Measurements from ENCODE around the gene CRYBG3.

CRYBG3 gene

DNA sequence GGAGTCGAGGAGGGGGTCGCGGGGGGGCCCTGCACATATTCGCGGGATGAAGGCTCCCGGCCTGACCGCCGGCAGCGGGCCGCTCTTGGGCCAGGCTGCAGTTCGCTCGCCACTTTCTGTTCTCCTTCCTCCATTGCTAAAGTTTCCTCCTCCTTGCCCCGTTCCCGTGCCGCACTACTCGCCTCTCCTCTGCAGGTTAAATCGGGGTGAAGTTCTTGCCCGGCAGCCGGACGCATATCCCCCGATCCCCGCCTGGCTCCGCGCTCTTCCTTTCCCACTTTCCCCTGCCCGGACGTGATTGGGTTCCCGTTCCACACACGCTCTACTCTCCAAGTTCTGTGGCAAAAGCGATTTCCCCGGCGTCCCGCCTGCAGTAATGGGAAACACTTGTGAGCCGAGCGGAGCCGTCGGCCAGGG, 556 bp downstream of the CRYBG3 start:
- H3K4me1 ChIP-seq (ENCODE audit: control insufficient read depth, insufficient read depth, low read depth, low read length): peaks cover 4% of the 10 kb centered on the region
- H4K8ac ChIP-seq (ENCODE audit: low read length): peak overlapping the region; percentile 22
- H2BK120ac ChIP-seq (ENCODE audit: low read depth, low read length): peak overlapping the region; percentile 78
- H3K27me3 ChIP-seq (ENCODE audit: control insufficient read depth in 1 of 2, insufficient read depth in 1 of 2, low read length in 2 of 2): no peaks in the 10 kb centered on the region
- DNase-seq: peak; percentile 82
- peaks cover 16% of the 10 kb centered on the region for H3K79me1 ChIP-seq (replicated peaks; ENCODE audit: low read length, poor library complexity, severe bottlenecking)
- peak overlapping the region in 1 of 2 experiments; percentile 96 for H3K14ac ChIP-seq (ENCODE audit: low read length in 2 of 2)
- no peak overlapping the region for H2BK15ac ChIP-seq (ENCODE audit: low read depth, poor library complexity, severe bottlenecking)
- no peak overlapping the region for H2AK5ac ChIP-seq (ENCODE audit: low read length, severe bottlenecking)
- peak overlapping the region; percentile 76 to 91 for H3K4me3 ChIP-seq (ENCODE audit: insufficient read depth in 1 of 2, low read depth in 1 of 2, low read length in 2 of 2)
- H3K36me3 ChIP-seq (ENCODE audit: control insufficient read depth in 1 of 2, insufficient read depth in 2 of 2, low read depth in 1 of 2, low read length in 2 of 2): no peaks in the 10 kb centered on the region
- WGBS: 0% methylated on average over 28 of the region's 36 CpGs
- no peak overlapping the region for H2BK12ac ChIP-seq (ENCODE audit: low read length in 2 of 2)
- H3K27ac ChIP-seq (ENCODE audit: low read length, poor library complexity, severe bottlenecking): peak overlapping the region; percentile 57
- H3K9me3 ChIP-seq (ENCODE audit: control insufficient read depth, low read length): no peaks in the 10 kb centered on the region
- H4K91ac ChIP-seq (ENCODE audit: low read length): no peak overlapping the region
- peak overlapping the region; percentile 91 for H3K9ac ChIP-seq (ENCODE audit: low read length)
- peak overlapping the region; percentile 78 to 98 for H3K18ac ChIP-seq (ENCODE audit: low read depth in 1 of 2, low read length in 2 of 2)
- H3K4ac ChIP-seq (ENCODE audit: low read depth in 1 of 2, low read length in 2 of 2): peak overlapping the region in 1 of 2 experiments; percentile 73
- H3K4me2 ChIP-seq (ENCODE audit: low read length, poor library complexity, severe bottlenecking): peak overlapping the region; percentile 88
- peak overlapping the region in 1 of 2 experiments; percentile 55 for H3K23ac ChIP-seq (ENCODE audit: low read length in 2 of 2)
- H2BK5ac ChIP-seq (ENCODE audit: low read depth, low read length, poor library complexity, severe bottlenecking): peak overlapping the region; percentile 20
- H2AFZ ChIP-seq (ENCODE audit: low read depth, low read length): peak overlapping the region; percentile 96

GRCh38 chr3:97823046-97824004, 1.5 kb downstream of the CRYBG3 start:
- peak overlapping the region in 1 of 2 experiments; percentile 91 for H3K4me3 ChIP-seq (ENCODE audit: insufficient read depth in 1 of 2, low read depth in 1 of 2, low read length in 2 of 2)
- peaks cover 4% of the 10 kb centered on the region for H3K4me1 ChIP-seq (ENCODE audit: control insufficient read depth, insufficient read depth, low read depth, low read length)
- H2BK120ac ChIP-seq (ENCODE audit: low read depth, low read length): no peak overlapping the region
- H3K9ac ChIP-seq (ENCODE audit: low read length): peak overlapping the region; percentile 91
- H3K36me3 ChIP-seq (ENCODE audit: control insufficient read depth in 1 of 2, insufficient read depth in 2 of 2, low read depth in 1 of 2, low read length in 2 of 2): no peaks in the 10 kb centered on the region
- DNase-seq: peak; percentile 38
- peak overlapping the region in 1 of 2 experiments; percentile 16 for H3K18ac ChIP-seq (ENCODE audit: low read depth in 1 of 2, low read length in 2 of 2)
- H3K79me1 ChIP-seq (replicated peaks; ENCODE audit: low read length, poor library complexity, severe bottlenecking): peaks cover 18% of the 10 kb centered on the region
- no peak overlapping the region for H2AFZ ChIP-seq (ENCODE audit: low read depth, low read length)
- no peak overlapping the region for H3K4ac ChIP-seq (ENCODE audit: low read depth in 1 of 2, low read length in 2 of 2)
- H3K4me2 ChIP-seq (ENCODE audit: low read length, poor library complexity, severe bottlenecking): peak overlapping the region; percentile 88
- H3K14ac ChIP-seq (ENCODE audit: low read length in 2 of 2): no peak overlapping the region
- H2BK15ac ChIP-seq (ENCODE audit: low read depth, poor library complexity, severe bottlenecking): no peak overlapping the region
- no peaks in the 10 kb centered on the region for H3K9me3 ChIP-seq (ENCODE audit: control insufficient read depth, low read length)
- H4K8ac ChIP-seq (ENCODE audit: low read length): no peak overlapping the region
- no peak overlapping the region for H4K91ac ChIP-seq (ENCODE audit: low read length)
- no peaks in the 10 kb centered on the region for H3K27me3 ChIP-seq (ENCODE audit: control insufficient read depth in 1 of 2, insufficient read depth in 1 of 2, low read length in 2 of 2)
- no peak overlapping the region for H2AK5ac ChIP-seq (ENCODE audit: low read length, severe bottlenecking)
- H3K27ac ChIP-seq (ENCODE audit: low read length, poor library complexity, severe bottlenecking): no peak overlapping the region
- H3K23ac ChIP-seq (ENCODE audit: low read length in 2 of 2): peak overlapping the region in 1 of 2 experiments; percentile 5
- H2BK5ac ChIP-seq (ENCODE audit: low read depth, low read length, poor library complexity, severe bottlenecking): no peak overlapping the region
- 42% methylated on average over 16 of the region's 17 CpGs for WGBS
- no peak overlapping the region for H2BK12ac ChIP-seq (ENCODE audit: low read length in 2 of 2)

GRCh38 chr3:97825101-97825500, 3.3 kb downstream of the CRYBG3 start:
- Histone ChIP-seq H2AK5ac (ENCODE audit: low read length, severe bottlenecking) (no peak overlapping the region), H3K36me3 (ENCODE audit: control insufficient read depth in 1 of 2, insufficient read depth in 2 of 2, low read depth in 1 of 2, low read length in 2 of 2) (no peaks in the 10 kb centered on the region), H3K9ac (ENCODE audit: low read length) (no peak overlapping the region), H3K23ac (ENCODE audit: low read length in 2 of 2) (no peak overlapping the region), H4K8ac (ENCODE audit: low read length) (no peak overlapping the region), H3K27me3 (ENCODE audit: control insufficient read depth in 1 of 2, insufficient read depth in 1 of 2, low read length in 2 of 2) (no peaks in the 10 kb centered on the region), H3K4me3 (ENCODE audit: insufficient read depth in 1 of 2, low read depth in 1 of 2, low read length in 2 of 2) (no peak overlapping the region), H3K4me2 (ENCODE audit: low read length, poor library complexity, severe bottlenecking) (no peak overlapping the region), H3K9me3 (ENCODE audit: control insufficient read depth, low read length) (no peaks in the 10 kb centered on the region), H2BK15ac (ENCODE audit: low read depth, poor library complexity, severe bottlenecking) (no peak overlapping the region), H3K4ac (ENCODE audit: low read depth in 1 of 2, low read length in 2 of 2) (no peak overlapping the region), H3K79me1 (replicated peaks; ENCODE audit: low read length, poor library complexity, severe bottlenecking) (peaks cover 20% of the 10 kb centered on the region), H3K14ac (ENCODE audit: low read length in 2 of 2) (no peak overlapping the region), H2BK5ac (ENCODE audit: low read depth, low read length, poor library complexity, severe bottlenecking) (no peak overlapping the region), H2BK120ac (ENCODE audit: low read depth, low read length) (no peak overlapping the region), H2AFZ (ENCODE audit: low read depth, low read length) (no peak overlapping the region), H3K4me1 (ENCODE audit: control insufficient read depth, insufficient read depth, low read depth, low read length) (peaks cover 4% of the 10 kb centered on the region), H2BK12ac (ENCODE audit: low read length in 2 of 2) (no peak overlapping the region), H3K27ac (ENCODE audit: low read length, poor library complexity, severe bottlenecking) (no peak overlapping the region), H3K18ac (ENCODE audit: low read depth in 1 of 2, low read length in 2 of 2) (no peak overlapping the region), H4K91ac (ENCODE audit: low read length) (no peak overlapping the region)
- no peak for DNase-seq
- WGBS: 100% methylated on average over 1 of the region's 1 CpG

- Histone ChIP-seq H2BK15ac (ENCODE audit: low read depth, poor library complexity, severe bottlenecking) (no peak overlapping the region), H3K27me3 (ENCODE audit: control insufficient read depth in 1 of 2, insufficient read depth in 1 of 2, low read length in 2 of 2) (no peaks in the 10 kb centered on the region), H3K27ac (ENCODE audit: low read length, poor library complexity, severe bottlenecking) (no peak overlapping the region), H4K8ac (ENCODE audit: low read length) (no peak overlapping the region), H3K18ac (ENCODE audit: low read depth in 1 of 2, low read length in 2 of 2) (no peak overlapping the region), H3K4me2 (ENCODE audit: low read length, poor library complexity, severe bottlenecking) (no peak overlapping the region), H3K9ac (ENCODE audit: low read length) (no peak overlapping the region), H4K91ac (ENCODE audit: low read length) (no peak overlapping the region), H3K9me3 (ENCODE audit: control insufficient read depth, low read length) (no peaks in the 10 kb centered on the region), H2BK5ac (ENCODE audit: low read depth, low read length, poor library complexity, severe bottlenecking) (no peak overlapping the region), H2BK120ac (ENCODE audit: low read depth, low read length) (no peak overlapping the region), H2AK5ac (ENCODE audit: low read length, severe bottlenecking) (no peak overlapping the region), H3K79me1 (replicated peaks; ENCODE audit: low read length, poor library complexity, severe bottlenecking) (peaks cover 20% of the 10 kb centered on the region), H3K36me3 (ENCODE audit: control insufficient read depth in 1 of 2, insufficient read depth in 2 of 2, low read depth in 1 of 2, low read length in 2 of 2) (no peaks in the 10 kb centered on the region), H2BK12ac (ENCODE audit: low read length in 2 of 2) (no peak overlapping the region), H3K4me3 (ENCODE audit: insufficient read depth in 1 of 2, low read depth in 1 of 2, low read length in 2 of 2) (no peak overlapping the region), H3K4me1 (ENCODE audit: control insufficient read depth, insufficient read depth, low read depth, low read length) (peaks cover 2% of the 10 kb centered on the region), H3K4ac (ENCODE audit: low read depth in 1 of 2, low read length in 2 of 2) (no peak overlapping the region), H2AFZ (ENCODE audit: low read depth, low read length) (no peak overlapping the region), H3K23ac (ENCODE audit: low read length in 2 of 2) (no peak overlapping the region), H3K14ac (ENCODE audit: low read length in 2 of 2) (no peak overlapping the region)
- DNase-seq: no peak
- 95% methylated on average over 2 of the region's 2 CpGs for WGBS
These were observed 6.1 kb downstream of the CRYBG3 start for GRCh38 chr3:97827741-97828471.
